Neural progenitor cell (in vitro differentiated cells): ENCODE measurements around the gene LCE1E.

Experiments used
- EZH2 ChIP-seq: fragments of 200-600 bp; sonication (generic); IDR thresholded peaks from 2 replicates; pipeline ENCODE4 v1.6.1; 2017; ENCODE audit warnings: antibody characterized with exemption, mild to moderate bottlenecking, moderate library complexity
- TF ChIP-seq, protein P1 (sequence below): fragments of 200-600 bp; sonication (generic); IDR thresholded peaks from 2 replicates; pipeline ENCODE4 v1.5.1; 2017; ENCODE audit warnings: antibody characterized with exemption, mild to moderate bottlenecking

DNA sequence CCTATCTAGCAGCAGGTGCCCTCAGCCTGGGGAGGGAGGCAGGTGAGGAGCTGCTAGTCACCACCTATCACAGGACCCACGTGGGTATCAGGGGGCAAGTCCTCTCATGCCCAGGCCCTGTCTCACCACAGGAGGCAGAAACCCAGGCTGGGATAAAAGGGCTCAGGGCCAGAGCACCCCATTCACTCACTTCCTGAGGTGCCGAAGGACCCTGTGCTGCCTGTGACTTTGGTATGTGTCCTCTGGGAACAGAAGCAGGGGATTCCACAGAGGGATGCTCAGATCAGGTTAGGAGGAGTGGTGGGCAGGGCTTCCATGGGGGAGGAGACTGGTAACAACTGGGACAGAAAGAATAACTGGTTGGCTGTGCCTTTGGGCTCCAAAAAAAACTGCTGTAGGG lies at the start of gene LCE1E:
- TF ChIP-seq, protein P1, sequence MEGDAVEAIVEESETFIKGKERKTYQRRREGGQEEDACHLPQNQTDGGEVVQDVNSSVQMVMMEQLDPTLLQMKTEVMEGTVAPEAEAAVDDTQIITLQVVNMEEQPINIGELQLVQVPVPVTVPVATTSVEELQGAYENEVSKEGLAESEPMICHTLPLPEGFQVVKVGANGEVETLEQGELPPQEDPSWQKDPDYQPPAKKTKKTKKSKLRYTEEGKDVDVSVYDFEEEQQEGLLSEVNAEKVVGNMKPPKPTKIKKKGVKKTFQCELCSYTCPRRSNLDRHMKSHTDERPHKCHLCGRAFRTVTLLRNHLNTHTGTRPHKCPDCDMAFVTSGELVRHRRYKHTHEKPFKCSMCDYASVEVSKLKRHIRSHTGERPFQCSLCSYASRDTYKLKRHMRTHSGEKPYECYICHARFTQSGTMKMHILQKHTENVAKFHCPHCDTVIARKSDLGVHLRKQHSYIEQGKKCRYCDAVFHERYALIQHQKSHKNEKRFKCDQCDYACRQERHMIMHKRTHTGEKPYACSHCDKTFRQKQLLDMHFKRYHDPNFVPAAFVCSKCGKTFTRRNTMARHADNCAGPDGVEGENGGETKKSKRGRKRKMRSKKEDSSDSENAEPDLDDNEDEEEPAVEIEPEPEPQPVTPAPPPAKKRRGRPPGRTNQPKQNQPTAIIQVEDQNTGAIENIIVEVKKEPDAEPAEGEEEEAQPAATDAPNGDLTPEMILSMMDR: no peak
- no peak for TF ChIP-seq EZH2
